H1 (cell line): ENCODE data around the gene SZT2. TPM values are rescaled to one million over a fixed set of nuclear protein-coding genes. Genes with fewer than 3 reads are reported as not detected.

Source experiments
- CTCF ChIP-seq, 3 experiments: IDR thresholded peaks; 1 replicate in 2 of 3; 2 replicates in 1 of 3; pipeline versions ENCODE4 v1.5.1 to v1.6.1; 2011; ENCODE audit warnings: low read length in 3 of 3, mild to moderate bottlenecking in 3 of 3, inconsistent platforms in 2 of 3, low read depth in 1 of 3, moderate library complexity in 1 of 3; ENCODE audit not compliant: insufficient read depth in 1 of 3; ENCODE audit errors: control extremely low read depth in 1 of 3
- EP300 ChIP-seq, 2 experiments: IDR thresholded peaks; 1 replicate in 1 of 2; 2 replicates in 1 of 2; pipeline ENCODE4 v1.6.1; 2011 to 2012; ENCODE audit warnings: low read depth in 2 of 2, low read length in 2 of 2, mild to moderate bottlenecking in 2 of 2, borderline replicate concordance in 1 of 2, inconsistent platforms in 1 of 2, moderate library complexity in 1 of 2
- polyA plus RNA-seq, 7 experiments: library from polyadenylated mRNA; depleted of rRNA in 3 of 7; stranded (reverse) in 5 of 7; unstranded in 2 of 7; fragments of >200 nt in 5 of 7; fragments of 200-250 nt in 2 of 7; gene quantifications; 1 replicate in 5 of 7; 2 replicates in 1 of 7; 4 replicates in 1 of 7; pipeline versions ENCODE4 v1.2.1 to v1.2.3, GENCODE V29; 2011 to 2013; ENCODE audit warnings: missing spikeins in 2 of 7, mixed read lengths in 2 of 7
- total RNA-seq: library from RNA; stranded (reverse); fragmentation: NEBNext Ultra II Directional; extraction: Animal tissue kit (Norgen Biotek cat#: 25700); gene quantifications from 2 replicates; pipeline ENCODE4 v1.2.1, GENCODE V29; 2021

The SZT2 gene
- total and polyA plus RNA-seq, 2 of the 8 experiments (the other 6 are each of a cell fraction or from before 2014, with no cell fraction given), result 4.7 to 12.9 TPM

DNA sequence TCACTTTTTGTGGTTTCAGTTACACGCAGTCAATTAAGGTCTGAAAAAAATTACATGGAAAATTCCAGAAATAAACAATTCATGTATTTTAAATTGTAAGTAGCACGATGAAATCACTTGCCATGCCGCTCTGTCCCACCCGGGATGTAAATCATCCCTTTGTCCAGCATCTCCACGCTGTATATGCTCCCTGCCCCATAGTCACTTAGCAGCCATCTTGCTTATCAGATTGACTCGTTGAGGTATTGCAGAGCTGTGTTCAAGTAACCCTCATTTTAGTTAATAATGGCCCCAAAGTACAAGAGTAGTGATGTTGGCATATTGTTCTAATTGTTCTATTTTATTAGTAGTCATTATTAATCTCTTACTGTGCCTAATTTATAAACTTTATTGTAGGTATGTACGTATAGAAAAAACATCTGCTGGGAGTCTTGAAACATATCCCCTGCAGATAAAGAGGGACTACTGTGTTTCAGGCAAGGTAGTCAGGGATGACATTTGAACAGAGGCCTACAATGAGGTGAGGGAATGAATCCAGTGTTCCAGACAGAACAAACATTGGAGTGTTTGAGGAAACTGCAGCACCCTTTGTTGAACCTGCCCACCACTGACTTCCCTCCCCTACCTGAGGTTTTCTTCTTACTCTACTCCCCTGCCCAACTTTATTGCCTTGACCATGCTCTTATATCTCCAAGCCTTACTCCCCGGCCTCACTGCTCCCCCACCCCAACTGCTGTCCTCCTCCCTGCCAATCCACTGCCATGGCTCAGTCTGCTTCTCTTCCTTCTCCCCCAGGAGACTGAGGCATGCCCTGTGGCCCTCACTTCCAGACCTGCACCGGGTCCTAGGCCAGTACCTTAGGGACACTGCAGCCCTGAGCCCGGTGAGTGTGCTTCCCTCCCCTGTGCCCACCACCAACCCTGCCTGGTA lies 38.0 kb upstream of the SZT2 start (continued):
- TF ChIP-seq CTCF (IDR thresholded peaks at IDR 0.05; ENCODE audit: control extremely low read depth in 1 of 3, insufficient read depth in 1 of 3, low read depth in 1 of 3, low read length in 3 of 3) (no peak), EP300 (IDR thresholded peaks at IDR 0.05; ENCODE audit: borderline replicate concordance in 1 of 2, low read depth in 2 of 2, low read length in 2 of 2) (no peak)
- TF ChIP-seq, all 59 proteins: peak for 0
